HG03159 (cell line): ENCODE results near the gene SHMT2.
A peak's percentile ranks its signal among the peaks of the same experiment; 100 is the strongest.

Experiments used
- ATAC-seq: cut with Tn5 transposase; IDR thresholded peaks from one replicate; pipeline ENCODE4 v1.9.1; 2021; ENCODE audit warnings: mild to moderate bottlenecking, moderate library complexity; ENCODE audit not compliant: unreplicated experiment

SHMT2 gene

DNA sequence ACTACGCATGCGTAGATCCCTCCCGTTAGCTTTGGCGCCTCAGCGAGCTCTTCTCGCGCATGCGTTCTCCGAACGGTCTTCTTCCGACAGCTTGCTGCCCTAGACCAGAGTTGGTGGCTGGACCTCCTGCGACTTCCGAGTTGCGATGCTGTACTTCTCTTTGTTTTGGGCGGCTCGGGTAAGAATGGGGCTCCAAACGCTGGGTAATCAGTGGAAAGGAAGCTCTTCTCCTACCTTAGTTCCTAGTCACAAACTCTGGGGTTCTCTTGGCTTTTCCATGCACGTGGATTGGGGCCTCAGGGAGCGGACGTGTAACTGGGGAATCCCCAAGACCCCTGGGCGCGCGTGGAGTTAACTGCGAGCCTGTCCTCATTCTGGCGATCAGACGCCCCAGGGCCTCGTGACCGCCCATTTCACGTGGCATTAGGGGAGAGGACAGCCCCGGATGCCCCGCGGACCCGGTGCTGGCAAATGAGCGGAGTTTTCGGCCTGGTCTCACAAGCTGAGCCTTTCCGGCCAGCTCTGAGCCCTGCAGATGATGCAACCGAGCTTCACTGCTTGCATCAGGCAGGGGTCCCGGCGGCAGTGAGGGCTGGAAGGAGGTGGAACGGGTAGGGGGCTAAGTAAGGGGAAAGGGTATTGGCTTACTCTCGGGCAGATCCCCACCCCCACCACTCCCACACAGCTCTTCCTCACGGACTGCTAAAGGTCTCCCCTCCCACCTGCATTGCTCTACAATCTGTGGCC, at the start of gene SHMT2:
Gene SHMT2 (plus strand): TSS at position 78 of the 747 bp plus-strand sequence. CDS start 68 bp downstream, at position 146.
- peak; percentile 64 for ATAC-seq

GRCh38 chr12:57180321-57180989, 49.1 kb upstream of the SHMT2 start:
- ATAC-seq = no peak

DNA sequence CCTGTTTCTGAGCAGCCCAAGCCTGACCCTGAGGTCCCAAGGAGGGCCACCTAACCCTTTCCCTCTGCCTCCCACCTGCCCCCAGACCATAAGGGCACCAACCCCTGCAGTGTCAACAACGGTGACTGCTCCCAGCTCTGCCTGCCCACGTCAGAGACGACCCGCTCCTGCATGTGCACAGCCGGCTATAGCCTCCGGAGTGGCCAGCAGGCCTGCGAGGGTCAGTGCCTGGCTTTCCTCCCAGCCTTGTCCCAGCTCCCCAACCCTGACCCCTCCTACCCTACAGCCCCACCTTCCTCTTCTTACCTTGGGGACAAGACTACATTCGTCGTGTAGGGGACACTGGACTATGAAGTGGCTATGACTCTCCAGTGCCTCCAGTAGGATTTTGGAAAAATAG, 48.4 kb upstream of the SHMT2 start:
- no peak for ATAC-seq

DNA sequence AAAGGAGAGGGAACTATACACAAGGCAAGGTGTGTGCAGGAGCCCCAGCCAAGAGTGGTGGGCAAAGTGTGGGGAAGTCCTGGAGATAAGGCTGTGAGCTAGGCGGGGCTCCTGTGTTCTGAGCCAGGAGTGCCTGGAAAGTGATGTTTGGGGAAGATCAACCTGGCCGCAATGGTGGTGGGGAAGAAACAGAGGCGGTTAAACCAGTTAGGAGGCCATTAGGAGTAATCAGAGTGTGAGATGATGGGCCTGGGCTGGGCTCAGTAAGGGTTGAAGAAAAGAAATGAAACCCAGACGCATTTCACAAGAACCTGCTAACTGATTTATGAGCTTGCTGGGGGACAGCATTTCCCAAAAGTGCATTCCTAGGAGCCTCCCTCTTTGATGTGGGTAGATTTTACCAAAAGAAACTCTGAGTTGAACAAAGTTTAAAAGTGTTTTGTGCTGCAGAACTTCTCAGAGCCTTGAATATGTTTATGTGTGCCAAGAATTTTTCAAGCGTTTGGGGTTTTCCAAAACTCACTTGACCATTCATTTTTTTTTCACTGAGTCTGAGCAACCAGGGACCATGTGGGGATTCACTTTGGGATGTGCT, 47.9 kb upstream of the SHMT2 start:
- ATAC-seq = no peak

DNA sequence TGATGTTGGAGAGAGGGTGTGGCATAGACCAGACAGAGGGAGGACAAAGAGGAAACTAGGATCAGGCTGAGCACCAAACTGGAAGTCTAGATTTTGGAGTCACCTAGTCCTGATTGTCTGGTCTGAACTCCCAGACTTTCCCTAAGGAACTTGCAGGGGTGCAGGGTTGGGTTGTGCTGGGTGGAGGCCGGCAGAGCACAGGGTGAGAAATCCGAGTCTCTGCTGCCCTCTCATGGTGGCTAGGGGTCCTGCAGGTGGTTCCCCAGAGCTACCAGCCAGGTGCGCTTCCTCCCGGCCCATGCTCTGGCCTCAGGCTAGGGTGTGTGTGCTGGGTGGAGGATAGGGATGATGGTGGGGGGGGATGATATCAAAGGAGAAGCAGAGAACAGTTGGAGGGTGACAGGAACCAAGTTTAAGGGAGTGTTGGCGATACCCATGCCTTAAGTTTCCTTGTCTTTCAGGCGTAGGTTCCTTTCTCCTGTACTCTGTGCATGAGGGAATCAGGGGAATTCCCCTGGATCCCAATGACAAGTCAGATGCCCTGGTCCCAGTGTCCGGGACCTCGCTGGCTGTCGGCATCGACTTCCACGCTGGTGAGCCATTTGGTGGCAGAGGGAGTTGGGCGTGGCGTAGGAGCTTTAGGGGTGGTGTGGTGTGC, 46.5 kb upstream of the SHMT2 start:
- peak; percentile 90 for ATAC-seq

DNA sequence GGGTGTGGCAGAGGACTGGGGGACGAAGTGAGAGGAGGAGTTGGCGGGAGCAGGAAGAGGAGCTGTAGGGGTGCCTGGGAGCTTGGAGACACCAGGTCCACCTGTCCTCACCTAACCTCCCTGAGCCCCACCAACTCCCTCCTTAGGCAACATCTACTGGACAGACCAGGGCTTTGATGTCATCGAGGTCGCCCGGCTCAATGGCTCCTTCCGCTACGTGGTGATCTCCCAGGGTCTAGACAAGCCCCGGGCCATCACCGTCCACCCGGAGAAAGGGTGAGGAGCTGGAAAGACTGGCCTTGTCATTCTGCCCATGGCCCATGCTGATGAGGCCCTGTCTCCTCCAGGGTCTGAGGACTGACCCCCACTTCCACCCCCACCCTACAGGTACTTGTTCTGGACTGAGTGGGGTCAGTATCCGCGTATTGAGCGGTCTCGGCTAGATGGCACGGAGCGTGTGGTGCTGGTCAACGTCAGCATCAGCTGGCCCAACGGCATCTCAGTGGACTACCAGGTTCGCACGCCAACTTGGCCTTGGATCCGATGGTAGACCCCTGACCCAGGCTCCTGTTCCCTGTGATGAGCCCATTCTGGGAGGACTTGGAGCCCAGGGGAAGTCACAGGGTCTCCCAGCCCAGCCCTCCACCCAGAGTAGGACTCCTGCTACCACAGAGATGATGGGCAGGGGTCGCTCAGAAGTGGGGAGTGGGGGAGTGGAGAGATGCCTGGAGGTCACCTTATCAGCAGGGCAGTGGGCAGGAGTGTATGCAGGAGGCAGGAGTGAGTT, 45.4 kb upstream of the SHMT2 start:
- no peak for ATAC-seq

DNA sequence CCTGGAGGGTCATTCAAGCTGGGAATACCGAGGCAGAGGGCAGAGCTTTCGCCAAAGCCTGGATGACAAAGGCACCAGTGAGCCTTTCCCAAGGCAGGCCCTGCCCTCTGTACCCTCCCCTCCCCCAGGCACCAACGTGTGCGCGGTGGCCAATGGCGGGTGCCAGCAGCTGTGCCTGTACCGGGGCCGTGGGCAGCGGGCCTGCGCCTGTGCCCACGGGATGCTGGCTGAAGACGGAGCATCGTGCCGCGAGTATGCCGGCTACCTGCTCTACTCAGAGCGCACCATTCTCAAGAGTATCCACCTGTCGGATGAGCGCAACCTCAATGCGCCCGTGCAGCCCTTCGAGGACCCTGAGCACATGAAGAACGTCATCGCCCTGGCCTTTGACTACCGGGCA, 44.1 kb upstream of the SHMT2 start:
- ATAC-seq = no peak

DNA sequence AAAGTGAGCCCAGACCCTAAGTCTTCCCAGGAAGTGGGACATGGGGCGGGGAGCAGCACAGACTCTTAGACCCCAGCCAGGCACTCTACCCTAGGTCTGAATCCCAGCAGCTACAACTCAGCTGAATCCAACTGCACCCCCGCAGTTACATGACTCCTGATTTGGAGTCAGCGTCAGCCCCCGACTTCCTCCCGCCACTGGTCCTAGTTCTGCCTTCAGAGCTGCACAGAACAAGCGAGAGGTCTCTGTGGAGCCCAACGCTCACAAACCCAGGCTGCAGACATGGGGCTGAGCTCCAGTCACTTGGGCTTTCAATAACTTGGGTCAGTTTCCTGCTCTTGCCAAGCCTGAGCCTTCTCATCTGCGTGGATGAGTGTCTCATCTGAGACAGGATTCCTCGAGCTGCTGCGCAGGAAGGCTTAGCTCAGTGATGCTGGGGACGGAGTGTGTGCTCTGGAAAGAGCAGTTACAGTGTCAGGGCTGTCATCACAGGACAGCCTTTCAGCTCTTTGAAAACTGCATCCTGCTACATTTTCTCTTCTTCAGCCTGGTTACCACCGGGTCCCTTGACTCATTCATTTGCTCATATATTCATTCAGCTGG, 43.5 kb upstream of the SHMT2 start:
- ATAC-seq = no peak

GRCh38 chr12:57187222-57188089, 42.1 kb upstream of the SHMT2 start:
- ATAC-seq = no peak

- ATAC-seq = no peak
These were observed 41.5 kb upstream of the SHMT2 start for GRCh38 chr12:57188090-57188425.

GRCh38 chr12:57190037-57190436, 39.5 kb upstream of the SHMT2 start:
- ATAC-seq = no peak

DNA sequence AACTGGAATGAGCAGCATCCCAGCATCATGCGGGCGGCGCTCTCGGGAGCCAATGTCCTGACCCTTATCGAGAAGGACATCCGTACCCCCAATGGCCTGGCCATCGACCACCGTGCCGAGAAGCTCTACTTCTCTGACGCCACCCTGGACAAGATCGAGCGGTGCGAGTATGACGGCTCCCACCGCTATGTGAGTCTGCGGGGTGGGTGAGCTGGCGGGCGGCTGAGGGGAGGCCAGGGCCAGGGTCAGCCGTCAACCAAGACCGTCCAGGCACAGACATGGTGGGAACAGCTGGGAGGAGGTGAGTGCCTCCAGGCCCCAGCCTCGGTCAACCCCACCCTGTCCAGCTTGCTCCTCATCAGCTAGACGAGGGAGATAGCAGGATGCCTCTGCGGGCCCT, 38.7 kb upstream of the SHMT2 start:
- ATAC-seq = no peak

- ATAC-seq = no peak
These were observed 38.1 kb upstream of the SHMT2 start for GRCh38 chr12:57191410-57191809.

DNA sequence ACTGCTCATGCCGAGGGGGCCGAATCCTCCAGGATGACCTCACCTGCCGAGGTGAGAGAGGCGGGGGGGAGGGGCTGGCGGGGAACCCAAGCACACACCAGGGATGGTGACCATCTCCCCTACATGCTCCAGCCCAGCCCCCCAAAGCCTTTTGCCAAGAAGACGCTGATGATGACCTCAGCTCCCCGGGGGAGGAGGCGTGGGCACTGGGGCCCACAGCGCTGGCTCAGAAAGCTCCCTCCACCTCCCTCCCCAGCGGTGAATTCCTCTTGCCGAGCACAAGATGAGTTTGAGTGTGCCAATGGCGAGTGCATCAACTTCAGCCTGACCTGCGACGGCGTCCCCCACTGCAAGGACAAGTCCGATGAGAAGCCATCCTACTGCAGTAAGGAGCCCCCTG, 36.6 kb upstream of the SHMT2 start:
- no peak for ATAC-seq

- ATAC-seq = no peak
These were observed 35.7 kb upstream of the SHMT2 start for GRCh38 chr12:57193706-57194245.

DNA sequence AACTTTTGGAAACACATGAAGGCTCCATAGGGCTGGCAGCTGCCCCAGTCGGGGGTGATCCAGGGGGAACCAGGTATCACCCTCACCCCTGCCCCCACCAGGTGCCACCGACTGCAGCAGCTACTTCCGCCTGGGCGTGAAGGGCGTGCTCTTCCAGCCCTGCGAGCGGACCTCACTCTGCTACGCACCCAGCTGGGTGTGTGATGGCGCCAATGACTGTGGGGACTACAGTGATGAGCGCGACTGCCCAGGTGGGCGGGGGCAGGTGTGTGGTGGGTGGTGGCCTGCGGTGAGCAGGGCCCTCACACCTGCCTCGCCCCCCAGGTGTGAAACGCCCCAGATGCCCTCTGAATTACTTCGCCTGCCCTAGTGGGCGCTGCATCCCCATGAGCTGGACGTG, 35.3 kb upstream of the SHMT2 start:
- ATAC-seq = no peak

DNA sequence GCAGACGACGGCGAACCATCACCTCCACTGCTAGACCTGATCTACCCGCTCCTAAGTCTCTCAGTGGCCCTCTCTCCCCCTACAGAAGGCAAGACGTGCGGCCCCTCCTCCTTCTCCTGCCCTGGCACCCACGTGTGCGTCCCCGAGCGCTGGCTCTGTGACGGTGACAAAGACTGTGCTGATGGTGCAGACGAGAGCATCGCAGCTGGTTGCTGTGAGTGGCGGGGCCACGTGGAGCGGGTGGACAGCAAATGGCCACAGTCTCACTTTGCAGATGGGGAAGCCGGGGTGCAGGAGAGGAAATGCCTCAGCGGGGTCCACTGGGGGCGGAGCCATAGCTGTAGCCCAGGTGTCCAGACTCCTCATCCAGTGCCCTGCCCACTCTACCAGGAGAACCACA, 34.3 kb upstream of the SHMT2 start:
- ATAC-seq = no peak

GRCh38 chr12:57195611-57196371, 33.7 kb upstream of the SHMT2 start:
- no peak for ATAC-seq

DNA sequence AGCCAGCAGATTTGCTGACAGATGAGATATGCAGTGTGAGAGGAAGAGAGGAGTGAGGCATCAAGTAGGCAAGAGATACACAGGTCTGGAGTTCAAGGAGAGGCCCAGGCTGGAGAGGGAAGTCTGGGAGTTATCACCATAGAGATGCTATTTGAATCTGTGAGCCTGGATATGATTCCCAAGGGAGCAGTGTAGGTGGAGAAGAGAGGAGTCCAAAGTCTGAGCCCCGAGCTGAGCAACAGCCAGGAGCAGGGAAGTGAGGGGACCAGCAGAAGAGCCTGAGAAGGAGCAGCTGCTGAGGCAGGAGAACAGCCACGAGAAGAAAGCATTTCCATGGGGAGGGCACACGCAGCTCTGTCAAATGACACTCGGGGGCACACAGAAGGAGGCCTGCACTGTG, 33.1 kb upstream of the SHMT2 start:
- no peak for ATAC-seq
